IMR-90 (cell line): ENCODE data around the gene NOD2.

Source experiments
- CEBPB ChIP-seq: IDR thresholded peaks from 2 replicates; pipeline ENCODE4 v1.6.1; 2012; ENCODE audit warnings: low read depth, low read length, improper control_type of control experiment
- CHD1 ChIP-seq: IDR thresholded peaks from 2 replicates; pipeline ENCODE4 v1.6.1; 2012; ENCODE audit warnings: low read depth, low read length, improper control_type of control experiment
- CTCF ChIP-seq: conservative IDR thresholded peaks from 2 replicates; pipeline ENCODE4 v1.5.1; 2012; ENCODE audit warnings: mild to moderate bottlenecking, low read depth, low read length, improper control_type of control experiment
- ELK1 ChIP-seq: fragments of 150-350 bp; IDR thresholded peaks from 2 replicates; pipeline ENCODE4 v1.6.1; 2016; ENCODE audit warnings: low read depth, mild to moderate bottlenecking, low read length, moderate library complexity, borderline replicate concordance
- FOS ChIP-seq: fragments of 150-350 bp; IDR thresholded peaks from 2 replicates; pipeline ENCODE4 v1.6.1; 2016; ENCODE audit warnings: low read depth, low read length
- MAFK ChIP-seq: IDR thresholded peaks from 2 replicates; pipeline ENCODE4 v1.6.1; 2012; ENCODE audit warnings: low read depth, low read length, improper control_type of control experiment
- POLR2A ChIP-seq: IDR thresholded peaks from 2 replicates; pipeline ENCODE4 v1.6.1; 2012; ENCODE audit warnings: mild to moderate bottlenecking, low read depth, low read length
- RAD21 ChIP-seq: IDR thresholded peaks from 2 replicates; pipeline ENCODE4 v1.6.1; 2012; ENCODE audit warnings: low read length, improper control_type of control experiment
- RCOR1 ChIP-seq: IDR thresholded peaks from 2 replicates; pipeline ENCODE4 v1.6.1; 2012; ENCODE audit warnings: mild to moderate bottlenecking, low read length, improper control_type of control experiment; ENCODE audit not compliant: insufficient replicate concordance
- RFX5 ChIP-seq: IDR thresholded peaks from 2 replicates; pipeline ENCODE4 v1.8.0; 2012; ENCODE audit warnings: low read depth, mild to moderate bottlenecking, low read length, moderate library complexity
- TF ChIP-seq, protein P1 (sequence below): fragments of 150-350 bp; IDR thresholded peaks from 2 replicates; pipeline ENCODE4 v1.6.1; 2017; ENCODE audit warnings: mild to moderate bottlenecking, antibody characterized with exemption, low read length, low read depth

DNA sequence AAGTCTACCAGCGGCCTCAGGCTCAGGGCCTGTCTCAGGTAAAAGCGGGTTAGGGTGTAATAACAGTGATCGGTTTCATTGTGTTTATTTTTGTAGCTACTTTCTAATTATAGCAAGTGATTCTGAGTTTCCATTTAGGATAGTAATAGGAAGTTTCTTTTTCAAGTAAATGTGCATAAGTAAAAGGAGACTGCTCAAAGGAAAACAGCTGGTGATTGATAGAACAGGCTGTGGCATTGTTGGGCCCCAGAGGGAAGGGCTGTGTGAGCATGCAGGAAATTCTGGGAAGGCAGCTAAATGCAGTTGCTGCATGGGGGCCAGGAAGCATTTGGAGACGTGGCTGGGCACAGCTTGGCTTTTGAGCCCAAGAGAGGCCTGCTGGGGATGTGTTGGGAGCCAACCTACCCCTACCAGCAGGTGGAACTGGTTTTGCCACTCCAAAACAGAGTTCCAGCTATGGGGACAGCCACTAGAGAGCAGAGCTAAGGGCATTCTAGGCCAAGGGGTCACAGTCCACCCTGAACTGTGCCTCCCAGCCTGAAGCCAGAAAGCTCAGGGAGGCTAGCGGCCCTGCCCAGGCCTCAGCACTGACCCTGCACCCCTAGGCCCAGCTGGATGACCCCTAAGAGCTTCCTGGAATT, 24.9 kb upstream of the NOD2 start:
- TF ChIP-seq MAFK (no peak), CTCF (no peak), RFX5 (no peak), FOS (no peak), CHD1 (no peak), CEBPB (no peak), POLR2A (no peak), RCOR1 (no peak), ELK1 (no peak), RAD21 (no peak)
- TF ChIP-seq, protein P1, sequence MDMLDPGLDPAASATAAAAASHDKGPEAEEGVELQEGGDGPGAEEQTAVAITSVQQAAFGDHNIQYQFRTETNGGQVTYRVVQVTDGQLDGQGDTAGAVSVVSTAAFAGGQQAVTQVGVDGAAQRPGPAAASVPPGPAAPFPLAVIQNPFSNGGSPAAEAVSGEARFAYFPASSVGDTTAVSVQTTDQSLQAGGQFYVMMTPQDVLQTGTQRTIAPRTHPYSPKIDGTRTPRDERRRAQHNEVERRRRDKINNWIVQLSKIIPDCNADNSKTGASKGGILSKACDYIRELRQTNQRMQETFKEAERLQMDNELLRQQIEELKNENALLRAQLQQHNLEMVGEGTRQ, result no peak
